GM12874 (cell line): ENCODE results near the gene COL20A1.

ENCODE experiments used
- TF ChIP-seq, protein P1 (sequence below): IDR thresholded peaks from 2 replicates; pipeline ENCODE4 v1.5.1; 2011; ENCODE audit warnings: low read depth, mild to moderate bottlenecking, control low read depth, low read length, moderate library complexity; ENCODE audit not compliant: insufficient read depth

The COL20A1 gene

GRCh38 chr20:63383556-63383955 is 90.6 kb downstream of the COL20A1 start:
- TF ChIP-seq, protein P1, sequence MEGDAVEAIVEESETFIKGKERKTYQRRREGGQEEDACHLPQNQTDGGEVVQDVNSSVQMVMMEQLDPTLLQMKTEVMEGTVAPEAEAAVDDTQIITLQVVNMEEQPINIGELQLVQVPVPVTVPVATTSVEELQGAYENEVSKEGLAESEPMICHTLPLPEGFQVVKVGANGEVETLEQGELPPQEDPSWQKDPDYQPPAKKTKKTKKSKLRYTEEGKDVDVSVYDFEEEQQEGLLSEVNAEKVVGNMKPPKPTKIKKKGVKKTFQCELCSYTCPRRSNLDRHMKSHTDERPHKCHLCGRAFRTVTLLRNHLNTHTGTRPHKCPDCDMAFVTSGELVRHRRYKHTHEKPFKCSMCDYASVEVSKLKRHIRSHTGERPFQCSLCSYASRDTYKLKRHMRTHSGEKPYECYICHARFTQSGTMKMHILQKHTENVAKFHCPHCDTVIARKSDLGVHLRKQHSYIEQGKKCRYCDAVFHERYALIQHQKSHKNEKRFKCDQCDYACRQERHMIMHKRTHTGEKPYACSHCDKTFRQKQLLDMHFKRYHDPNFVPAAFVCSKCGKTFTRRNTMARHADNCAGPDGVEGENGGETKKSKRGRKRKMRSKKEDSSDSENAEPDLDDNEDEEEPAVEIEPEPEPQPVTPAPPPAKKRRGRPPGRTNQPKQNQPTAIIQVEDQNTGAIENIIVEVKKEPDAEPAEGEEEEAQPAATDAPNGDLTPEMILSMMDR, result no peak

- TF ChIP-seq, protein P1, result no peak
These were observed 91.3 kb downstream of the COL20A1 start for GRCh38 chr20:63384336-63384735.
